Stimulated activated CD4-positive, alpha-beta T cell treated with anti-CD3 and anti-CD28 coated beads, Interleukin-12 subunit alpha, Interleukin-12 subunit beta, amount 100 ng/mL, for 48 hours (primary cell): ENCODE measurements around the gene CTSA.
"Not testable (repeated sequence)": the region's sequence is repeated elsewhere in the genome, so short reads cannot be mapped to it uniquely, and the experiment has no call there.

Experiments used
- DNase-seq, 3 donors: peaks; one replicate each; pipeline ENCODE4 v3.0.0-alpha.2; 2020; ENCODE audit warnings: low read depth in 2 of 3, low spot score in 1 of 3

The CTSA gene

DNA sequence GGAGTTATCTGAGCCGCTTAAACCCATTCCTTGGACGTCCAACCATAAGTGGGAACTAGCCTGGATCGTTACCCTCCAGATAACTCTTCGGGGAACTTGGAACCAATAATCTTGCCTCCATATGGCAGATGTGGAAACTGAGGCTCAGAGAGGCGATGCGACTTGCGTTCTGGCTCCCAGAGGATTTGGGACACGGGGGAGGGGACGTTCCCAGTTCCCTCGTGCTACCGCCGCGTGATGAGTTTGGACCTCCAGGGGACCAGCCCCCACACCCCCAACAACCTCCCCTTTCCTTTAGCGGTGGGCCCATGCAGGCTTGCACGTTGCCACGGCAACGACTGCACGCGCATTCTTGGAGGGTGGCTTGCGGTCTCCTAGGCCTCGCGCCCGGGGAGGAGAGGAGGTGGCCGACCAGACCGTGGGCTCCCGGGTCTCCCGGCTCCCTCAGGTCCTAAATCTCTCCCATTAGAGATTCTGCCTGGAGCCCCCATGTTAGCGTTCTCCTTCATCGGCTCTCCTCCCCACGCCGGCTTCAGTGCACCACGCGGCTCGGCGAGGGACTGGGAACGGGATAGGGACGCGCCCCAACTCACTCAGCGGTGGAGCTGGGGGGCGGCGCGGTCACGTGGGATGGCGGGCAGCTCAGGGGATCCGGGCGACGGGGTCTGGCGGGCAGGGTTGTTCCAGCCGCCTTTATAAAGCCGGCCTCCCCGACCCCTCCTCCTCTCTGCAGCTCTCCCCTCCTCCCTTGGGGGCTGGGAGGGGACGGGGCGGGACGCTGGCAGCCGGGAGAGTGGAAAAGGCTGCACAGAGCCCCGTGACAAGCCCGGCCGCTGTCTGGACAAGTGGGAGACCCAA, 20.6 kb downstream of the CTSA start, which contains the start of gene PLTP:
Gene PLTP (minus strand): TSS at position 670 of the 858 bp plus-strand sequence. CDS start 703 bp downstream, outside the sequence.
- no peak for DNase-seq

GRCh38 chr20:45912344-45912682, 21.2 kb downstream of the CTSA start:
- no peak for DNase-seq

- no peak for DNase-seq
These were observed 22.0 kb downstream of the CTSA start for GRCh38 chr20:45913116-45913515.

GRCh38 chr20:45917790-45918141, 26.6 kb downstream of the CTSA start:
- no peak for DNase-seq

DNA sequence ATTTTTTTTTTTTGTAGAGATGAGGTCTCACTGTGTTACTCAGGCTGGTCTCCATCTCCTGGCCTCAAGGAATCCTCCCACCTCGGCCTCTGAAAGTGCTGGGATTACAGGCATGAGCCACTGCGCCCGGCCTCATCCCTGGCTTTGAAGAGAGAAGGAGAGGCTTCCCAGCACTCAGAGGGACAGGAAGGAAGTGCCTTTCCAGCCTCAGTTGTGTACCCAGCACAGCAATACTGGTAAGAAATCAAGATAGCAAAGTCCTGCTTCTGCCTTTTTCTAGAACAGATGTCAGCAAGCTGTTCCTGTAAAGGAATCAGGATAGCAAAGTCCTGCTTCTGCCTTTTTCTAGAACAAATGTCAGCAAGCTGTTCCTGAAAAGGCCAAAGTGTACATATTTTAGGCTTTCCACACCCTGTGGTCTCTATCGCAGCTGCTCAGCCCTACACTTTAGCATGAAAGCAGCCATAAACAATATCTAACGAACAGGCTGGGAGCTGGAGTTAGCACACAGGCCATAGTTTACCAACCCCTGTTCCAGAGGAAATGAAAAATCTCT, 27.1 kb downstream of the CTSA start:
- no peak for DNase-seq

DNA sequence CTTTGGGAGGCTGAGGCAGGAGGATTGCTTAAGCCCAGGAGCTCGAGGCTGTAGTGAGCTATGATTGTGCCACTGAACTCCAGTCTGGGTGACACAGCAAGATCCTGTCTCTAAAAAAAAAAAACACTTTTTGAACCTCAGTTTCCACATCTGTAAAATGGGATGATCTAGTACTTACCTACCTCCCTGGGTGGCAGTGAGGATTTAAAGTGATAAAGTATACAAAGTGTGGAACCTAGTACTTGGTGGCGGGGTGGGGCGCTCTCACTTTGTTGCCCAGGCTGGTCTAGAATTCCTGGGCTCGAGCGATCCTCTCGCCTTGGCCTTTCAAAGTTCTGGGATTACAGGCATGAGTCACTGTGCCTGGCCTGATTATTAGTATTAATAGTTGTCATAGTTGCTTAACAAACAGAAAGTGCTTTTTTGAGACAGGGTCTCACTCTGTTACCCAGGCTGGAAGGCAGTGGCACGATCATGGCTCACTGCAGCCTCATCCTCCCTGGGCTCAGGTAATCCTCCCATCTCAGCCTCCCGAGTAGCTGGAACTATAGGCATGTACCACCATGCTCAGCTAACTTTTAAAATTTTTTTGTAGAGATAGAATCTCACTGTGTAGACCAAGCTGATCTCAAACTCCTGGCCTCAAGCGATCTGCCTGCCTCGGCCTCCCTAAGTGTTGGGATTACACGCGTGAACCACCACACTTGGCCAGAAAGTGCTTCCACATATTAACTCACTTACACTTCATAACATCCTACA, 27.8 kb downstream of the CTSA start:
- DNase-seq: no peak

DNA sequence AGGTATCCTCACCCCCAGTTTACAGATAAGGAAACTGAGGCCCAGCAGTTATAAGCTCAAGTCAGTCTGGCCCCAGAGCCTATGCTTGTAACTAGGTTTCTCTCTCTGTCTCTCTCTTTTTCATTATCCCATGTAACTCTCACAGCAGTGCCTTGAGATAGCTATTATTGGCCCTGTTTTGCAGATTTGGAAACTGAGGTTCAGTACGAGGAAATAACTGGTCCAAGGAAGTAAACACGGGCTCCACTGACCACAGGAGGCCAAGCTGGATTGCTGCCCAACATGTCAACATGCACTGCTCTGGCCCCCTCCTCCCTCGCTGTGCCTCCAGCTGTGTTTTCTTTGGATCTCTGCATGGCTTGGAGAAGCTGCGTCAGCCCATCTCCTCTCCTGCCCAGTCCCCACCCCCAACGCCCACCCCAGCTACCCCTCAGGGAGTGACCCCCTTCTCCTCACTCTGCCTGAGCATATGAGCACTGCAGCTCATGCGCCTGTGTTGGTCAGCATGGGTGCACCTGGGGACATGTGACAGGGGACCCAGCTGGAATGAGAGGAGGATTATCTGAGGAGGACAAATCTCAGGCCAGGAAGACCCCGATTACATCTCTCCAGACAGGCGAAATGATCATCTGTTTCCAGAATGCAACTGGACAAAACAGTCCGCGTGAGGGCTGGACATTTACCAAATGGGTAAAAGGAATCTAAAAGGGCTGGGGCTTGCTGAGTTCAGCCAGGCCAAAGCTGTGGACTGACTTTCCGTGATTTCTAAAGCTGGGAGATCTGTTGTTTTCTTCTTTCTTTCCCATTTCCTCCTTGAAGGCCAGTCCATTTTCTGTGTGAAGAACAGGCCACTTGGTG, 28.6 kb downstream of the CTSA start:
- DNase-seq: no peak

DNA sequence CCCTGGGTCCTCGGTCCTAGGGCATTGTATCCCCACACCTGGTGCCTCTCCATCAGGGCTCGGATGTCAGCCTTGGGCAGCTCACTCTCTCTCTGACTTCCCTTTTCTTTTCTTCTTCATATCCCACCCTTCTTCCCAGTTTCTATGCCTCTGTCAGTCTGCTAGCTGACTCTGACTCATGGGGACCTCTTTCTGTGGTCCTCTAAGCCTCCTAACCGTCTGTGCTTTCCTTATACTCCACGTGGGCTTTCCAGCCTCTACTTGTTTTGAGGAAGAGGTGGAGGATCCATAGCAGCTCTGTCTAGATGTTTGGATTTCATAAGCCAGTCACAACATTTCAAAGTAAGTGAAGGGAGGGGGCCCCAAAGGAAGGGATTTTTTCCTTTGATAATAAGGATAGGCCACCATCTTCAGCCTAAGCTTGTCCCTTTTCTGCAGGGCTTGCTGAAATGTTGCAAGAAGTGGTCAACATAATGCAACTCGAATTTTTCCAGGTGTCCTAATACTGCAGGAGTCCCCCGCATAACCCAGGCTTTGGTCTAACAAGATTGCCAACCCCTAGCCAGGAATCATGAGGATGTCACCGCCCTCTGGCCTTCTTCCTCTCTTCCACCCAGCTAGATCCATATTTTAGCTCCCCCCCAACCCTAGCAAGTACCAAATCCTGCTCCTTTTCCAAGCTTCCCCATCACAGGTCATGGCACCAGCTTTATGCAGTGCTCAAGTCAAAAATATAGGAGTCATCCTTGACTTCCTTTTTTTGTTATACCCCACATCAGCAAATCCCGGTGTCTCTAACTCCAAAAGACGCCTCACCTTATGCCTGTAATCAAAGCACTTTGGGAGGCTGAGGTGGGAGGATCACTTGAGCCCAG, 29.6 kb downstream of the CTSA start:
- no peak for DNase-seq

DNA sequence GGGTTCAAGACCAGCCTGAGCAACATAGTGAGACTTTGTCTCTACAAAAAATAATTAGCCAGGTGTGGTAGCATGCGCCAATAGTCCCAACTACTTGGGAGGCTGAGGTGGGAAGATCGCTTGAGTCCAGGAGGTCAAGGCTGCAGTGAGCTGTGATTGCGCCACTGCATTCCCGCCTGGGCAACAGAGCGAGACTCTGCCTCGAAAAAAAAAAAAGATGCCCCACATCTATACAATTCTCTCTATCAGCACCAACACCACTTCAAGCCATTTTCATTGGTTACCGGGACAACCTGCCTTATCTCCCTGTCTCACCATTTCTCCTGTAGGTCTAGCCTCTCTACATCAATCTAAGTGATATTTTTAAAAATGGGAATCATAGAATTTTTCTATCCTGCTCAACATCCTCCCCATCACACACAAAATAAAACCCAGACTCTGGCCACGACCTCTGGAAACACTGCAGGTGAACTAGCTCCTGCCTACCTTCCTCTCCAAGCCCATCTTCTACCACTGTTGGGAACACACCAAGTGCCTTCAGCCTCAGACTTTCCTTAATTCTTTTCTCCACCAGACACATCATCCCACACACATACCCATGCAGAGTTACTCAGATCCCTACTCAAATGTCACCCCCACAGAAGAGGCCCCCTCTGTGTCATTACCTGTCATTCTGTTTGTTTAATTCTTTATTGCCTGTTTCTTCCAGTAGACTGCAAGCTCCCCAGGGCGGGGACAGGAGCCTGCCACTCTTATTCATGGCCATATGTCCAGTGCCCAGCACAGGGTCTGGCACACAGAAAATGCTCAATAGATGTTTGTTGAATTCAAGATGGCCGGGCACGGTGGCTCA, 30.4 kb downstream of the CTSA start:
- no peak for DNase-seq

- no peak for DNase-seq
These were observed 33.5 kb downstream of the CTSA start for GRCh38 chr20:45924391-45925261.

DNA sequence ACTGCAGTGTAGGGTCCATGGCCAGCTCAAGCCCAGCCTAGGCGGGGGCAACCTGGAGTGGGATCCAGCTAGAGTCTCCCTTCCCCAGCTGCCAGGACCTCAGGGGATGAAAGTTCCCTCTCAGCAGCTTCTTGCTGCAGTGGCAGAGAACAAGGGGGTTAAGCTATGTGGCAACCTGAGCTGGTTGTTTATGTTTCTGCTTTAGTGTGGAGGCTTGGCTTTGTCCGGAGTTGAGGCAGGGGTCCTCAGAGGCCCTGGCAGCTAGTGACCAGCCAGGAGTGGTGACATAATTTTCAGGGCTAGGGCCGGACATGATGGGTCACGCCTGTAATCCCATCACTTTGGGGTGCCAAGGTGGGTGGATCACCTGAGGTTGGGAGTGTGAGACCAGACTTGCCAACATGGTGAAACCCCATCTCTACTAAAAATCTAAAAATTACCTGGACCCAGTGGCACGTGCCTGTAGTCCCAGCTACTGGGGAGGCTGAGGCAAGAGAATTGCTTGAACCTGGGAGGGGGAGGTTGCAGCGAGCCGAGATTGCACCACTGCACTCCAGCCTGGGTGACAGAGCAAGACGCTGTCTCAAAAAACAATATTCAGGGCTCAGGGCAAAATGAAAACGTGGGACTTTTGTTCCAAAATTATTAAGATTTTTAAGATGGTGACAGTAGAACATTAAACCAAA, 34.8 kb downstream of the CTSA start:
- no peak for DNase-seq

DNA sequence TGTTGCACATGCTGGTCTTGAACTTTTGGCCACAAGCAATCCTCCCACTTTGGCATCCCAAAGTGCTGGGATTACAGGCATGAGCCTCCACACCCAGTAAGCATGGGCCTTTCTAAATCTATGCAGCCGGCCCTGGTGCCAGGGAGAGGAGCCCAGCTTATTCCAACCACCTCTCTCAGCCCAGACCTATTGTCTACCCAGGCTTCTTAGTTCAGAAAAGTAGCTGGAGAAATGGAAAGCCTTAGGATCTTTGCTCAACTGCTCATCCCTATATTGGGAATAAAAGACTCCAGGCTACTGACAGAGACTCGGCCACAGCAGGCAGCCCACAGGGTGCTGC, 35.6 kb downstream of the CTSA start:
- DNase-seq: no peak

DNA sequence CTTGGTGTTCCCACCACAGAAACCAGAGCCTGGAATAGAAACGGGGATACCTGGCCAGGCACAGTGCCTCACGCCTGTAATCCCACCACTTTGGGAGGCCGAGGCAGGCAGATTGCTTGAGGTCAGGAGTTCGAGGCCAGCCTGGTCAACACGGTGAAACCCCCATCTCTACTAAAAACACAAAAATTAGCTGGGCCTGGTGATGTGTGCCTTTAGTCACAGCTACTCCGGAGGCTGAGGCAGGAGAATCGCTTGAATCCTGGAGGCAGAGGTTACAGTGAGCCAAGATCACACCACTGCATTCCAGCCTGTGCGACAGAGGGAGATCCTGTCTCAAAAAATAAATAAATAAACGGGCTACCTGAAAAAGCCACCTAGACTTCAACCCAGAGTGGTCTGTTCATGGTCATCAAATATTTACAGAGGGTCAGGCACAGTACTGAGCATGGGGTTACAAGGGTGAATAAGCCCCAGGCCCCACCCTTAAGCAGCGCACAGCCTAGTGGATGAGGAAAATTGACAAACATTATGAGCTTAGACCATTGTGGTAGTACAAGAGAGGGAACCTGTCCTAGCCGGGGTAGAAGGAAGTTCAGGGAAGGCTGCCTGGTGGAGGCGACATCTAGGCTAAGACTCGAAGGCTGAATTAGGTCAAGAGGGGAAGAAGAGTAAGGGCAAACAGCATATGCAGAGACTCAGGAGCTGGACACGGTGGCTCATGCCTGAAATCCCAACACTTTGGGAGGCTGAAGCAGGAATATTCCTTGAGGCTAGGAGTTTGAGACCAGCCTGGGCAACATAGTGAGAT, 36.1 kb downstream of the CTSA start:
- no peak for DNase-seq

DNA sequence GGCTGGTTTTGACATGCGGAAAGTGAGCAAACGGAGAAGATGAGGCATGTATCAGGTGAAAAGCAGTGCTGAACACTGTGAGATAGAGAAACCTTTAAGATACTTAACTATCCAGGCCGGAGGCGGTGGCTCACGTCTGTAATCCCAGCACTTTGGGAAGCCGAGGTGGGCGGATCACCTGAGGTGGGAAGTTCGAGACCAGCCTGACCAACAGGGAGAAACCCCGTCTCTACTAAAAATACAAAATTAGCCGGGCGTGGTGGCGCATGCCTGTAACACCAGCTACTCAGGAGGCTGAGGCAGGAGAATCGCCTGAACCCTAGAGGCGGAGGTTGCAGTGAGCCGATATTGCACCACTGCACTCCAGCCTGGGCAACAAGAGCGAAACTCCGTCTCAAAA, 40.5 kb downstream of the CTSA start:
- DNase-seq: not testable (repeated sequence)

DNA sequence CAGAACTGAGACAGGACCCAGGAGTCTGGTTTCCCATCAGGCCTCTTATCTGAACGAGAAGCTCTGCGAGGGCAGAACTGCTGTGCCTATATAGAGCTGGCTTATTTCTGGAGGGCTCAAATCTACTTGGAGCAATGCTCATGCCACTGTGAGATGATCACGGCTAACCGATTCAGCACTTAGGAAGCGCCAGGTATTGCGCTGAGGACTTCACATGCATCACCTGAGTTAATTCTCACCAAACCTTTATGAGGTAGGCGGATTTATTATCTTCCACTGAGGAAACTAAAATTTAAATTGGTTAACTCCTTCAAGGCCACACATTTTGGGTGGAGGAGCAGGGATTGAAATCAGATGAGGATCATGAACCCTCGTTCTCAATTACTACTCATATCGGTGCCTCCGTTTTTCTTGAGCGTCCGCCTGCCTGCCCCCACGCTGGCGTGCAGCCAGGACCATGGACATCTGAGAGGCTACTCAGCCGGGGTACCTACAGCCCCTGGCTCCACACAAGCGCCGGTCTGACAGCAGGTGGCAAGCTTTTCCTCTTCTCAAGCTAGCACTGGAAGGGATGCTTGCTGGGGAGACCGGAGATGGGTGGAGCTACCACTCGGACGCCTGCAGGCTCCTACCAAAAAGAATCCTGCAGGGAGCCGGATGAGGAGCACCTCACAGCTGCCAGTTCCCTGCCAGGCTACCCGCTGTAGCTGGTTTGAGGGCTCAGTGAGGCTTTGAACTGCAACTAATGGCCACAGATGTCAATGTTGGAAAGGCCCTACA, 42.3 kb downstream of the CTSA start:
- peak; percentile 44 to 58 (median 49) for DNase-seq

GRCh38 chr20:45934046-45934585, 43.0 kb downstream of the CTSA start:
- DNase-seq: peak in 2 of 3 donors; percentile 14 to 39
